Fibroblast of lung (primary cell): ENCODE data around the gene RIMS3. TPM values are rescaled to one million over a fixed set of nuclear protein-coding genes. Genes with fewer than 3 reads are reported as not detected.

Source experiments
- DNase-seq, 2 donors: peaks; one replicate each; pipeline versions ENCODE4 v3.0.0 to v3.0.0-alpha.2; 2010; ENCODE audit warnings: low read depth in 2 of 2
- H2AFZ ChIP-seq: 2 replicates; pipeline ENCODE4 v1.5.1; 2012; ENCODE audit warnings: low read length, control low read depth, inconsistent platforms
- H3K27ac ChIP-seq: 2 replicates; pipeline ENCODE4 v1.5.1; 2011; ENCODE audit warnings: low read length, control low read depth; ENCODE audit not compliant: insufficient read depth
- H3K27me3 ChIP-seq: 2 replicates; pipeline ENCODE4 v1.5.1; 2011; ENCODE audit warnings: mild to moderate bottlenecking, low read length; ENCODE audit not compliant: control insufficient read depth, insufficient read depth
- H3K36me3 ChIP-seq: 2 replicates; pipeline ENCODE4 v1.5.1; 2011; ENCODE audit warnings: low read length; ENCODE audit not compliant: control insufficient read depth, insufficient read depth
- H3K4me1 ChIP-seq: 2 replicates; pipeline ENCODE4 v1.5.1; 2011; ENCODE audit warnings: low read length; ENCODE audit not compliant: control insufficient read depth, insufficient read depth; ENCODE audit errors: extremely low read depth
- H3K4me2 ChIP-seq: 2 replicates; pipeline ENCODE4 v1.5.1; 2011; ENCODE audit warnings: low read length, control low read depth; ENCODE audit not compliant: insufficient read depth; ENCODE audit errors: extremely low read depth
- H3K4me3 ChIP-seq, 4 experiments: fragments of 200-600 bp in 1 of 4; sonication (generic) in 1 of 4; replicated peaks in 1 of 4; 2 replicates each; pipeline ENCODE4 v1.5.1; 2011 to 2016; ENCODE audit warnings: low read length in 4 of 4, low read depth in 3 of 4, mild to moderate bottlenecking in 3 of 4, control low read depth in 2 of 4, inconsistent platforms in 1 of 4, mixed read lengths in 1 of 4; ENCODE audit not compliant: insufficient read depth in 1 of 4; ENCODE audit errors: control extremely low read depth in 1 of 4
- H3K79me2 ChIP-seq: 2 replicates; pipeline ENCODE4 v1.5.1; 2012; ENCODE audit warnings: mild to moderate bottlenecking, low read length, inconsistent platforms; ENCODE audit not compliant: control insufficient read depth, insufficient read depth
- H3K9ac ChIP-seq: 2 replicates; pipeline ENCODE4 v1.5.1; 2011; ENCODE audit warnings: mild to moderate bottlenecking, low read length, control low read depth; ENCODE audit not compliant: insufficient read depth
- H3K9me3 ChIP-seq: 2 replicates; pipeline ENCODE4 v1.5.1; 2012; ENCODE audit warnings: low read depth, low read length; ENCODE audit not compliant: control insufficient read depth, insufficient read depth
- H4K20me1 ChIP-seq: 2 replicates; pipeline ENCODE4 v1.5.1; 2011; ENCODE audit warnings: low read length; ENCODE audit not compliant: control insufficient read depth, insufficient read depth; ENCODE audit errors: extremely low read depth
- CTCF ChIP-seq, 2 donors: IDR thresholded peaks in 1 of 2; conservative IDR thresholded peaks in 1 of 2; 1 replicate in 1 of 2; 2 replicates in 1 of 2; pipeline ENCODE4 v1.5.1; 2011 to 2012; ENCODE audit warnings: low read length in 2 of 2, control low read depth in 1 of 2, inconsistent platforms in 1 of 2, low read depth in 1 of 2, mild to moderate bottlenecking in 1 of 2
- EZH2 ChIP-seq: IDR thresholded peaks from 2 replicates; pipeline ENCODE4 v1.5.1; 2012; ENCODE audit warnings: low read length, control low read depth, mild to moderate bottlenecking; ENCODE audit errors: missing control alignments
- polyA plus RNA-seq, 2 donors: library from polyadenylated mRNA; depleted of rRNA in 1 of 2; stranded (reverse) in 1 of 2; unstranded in 1 of 2; fragments of >200 nt; gene quantifications; 2 replicates each; pipeline ENCODE4 v1.2.1, GENCODE V29; 2011 to 2012; ENCODE audit warnings: missing spikeins in 1 of 2
- total RNA-seq: library from RNA; depleted of rRNA; stranded (reverse); fragments of >200 nt; gene quantifications from 2 replicates; pipeline ENCODE4 v1.2.1, GENCODE V29; 2014

RIMS3 gene
- total and polyA plus RNA-seq, 2 donors (not counting 1 experiment from before 2014, with no cell fraction given) = 0.11 to 0.33 TPM

- Histone ChIP-seq H3K4me1 (no peaks in the 10 kb centered on the region), H3K9ac (no peak overlapping the region), H3K4me3 (no peak overlapping the region), H2AFZ (no peak overlapping the region), H3K27me3 (peaks cover 34% of the 10 kb centered on the region), H3K9me3 (no peaks in the 10 kb centered on the region), H3K79me2 (no peaks in the 10 kb centered on the region), H3K27ac (no peak overlapping the region), H3K4me2 (no peak overlapping the region), H3K36me3 (no peaks in the 10 kb centered on the region), H4K20me1 (no peaks in the 10 kb centered on the region)
- TF ChIP-seq CTCF (conservative IDR thresholded peaks at IDR 0.05 in 1 of 2, IDR thresholded peaks at IDR 0.05 in 1 of 2; ENCODE audit: low read depth in 1 of 2, low read length in 2 of 2) (no peak), EZH2 (peak; percentile 25)
- no peak for DNase-seq
Measured at GRCh38 chr1:40658751-40659648, 6.5 kb downstream of the RIMS3 start.

GRCh38 chr1:40657046-40657445, 8.4 kb downstream of the RIMS3 start:
- no peaks in the 10 kb centered on the region for H3K36me3 ChIP-seq

More at GRCh38 chr1:40657046-40657445, 8.4 kb downstream of the RIMS3 start:
- no peak for TF ChIP-seq EZH2
- TF ChIP-seq CTCF (conservative IDR thresholded peaks at IDR 0.05 in 1 of 2, IDR thresholded peaks at IDR 0.05 in 1 of 2; ENCODE audit: low read depth in 1 of 2, low read length in 2 of 2) = no peak
- no peaks in the 10 kb centered on the region for H3K79me2 ChIP-seq
- no peak overlapping the region for H3K4me2 ChIP-seq
- H3K9me3 ChIP-seq = no peaks in the 10 kb centered on the region
- no peaks in the 10 kb centered on the region for H3K4me1 ChIP-seq
- no peak overlapping the region for H3K9ac ChIP-seq
- H3K4me3 ChIP-seq = no peak overlapping the region
- H3K27me3 ChIP-seq = peaks cover 36% of the 10 kb centered on the region
- H3K27ac ChIP-seq = no peak overlapping the region
- no peaks in the 10 kb centered on the region for H4K20me1 ChIP-seq
- H2AFZ ChIP-seq = no peak overlapping the region
- DNase-seq = no peak
